ENCODE results near the gene PYGB.

GRCh38 chr20:25251019-25251418 is 3.1 kb downstream of the PYGB start:
- TF ChIP-seq POLR2A (IDR thresholded peaks at IDR 0.05) (no peak), CTCF (IDR thresholded peaks at IDR 0.05) (no peak)
